ENCODE results near the gene GABRA4.

DNA sequence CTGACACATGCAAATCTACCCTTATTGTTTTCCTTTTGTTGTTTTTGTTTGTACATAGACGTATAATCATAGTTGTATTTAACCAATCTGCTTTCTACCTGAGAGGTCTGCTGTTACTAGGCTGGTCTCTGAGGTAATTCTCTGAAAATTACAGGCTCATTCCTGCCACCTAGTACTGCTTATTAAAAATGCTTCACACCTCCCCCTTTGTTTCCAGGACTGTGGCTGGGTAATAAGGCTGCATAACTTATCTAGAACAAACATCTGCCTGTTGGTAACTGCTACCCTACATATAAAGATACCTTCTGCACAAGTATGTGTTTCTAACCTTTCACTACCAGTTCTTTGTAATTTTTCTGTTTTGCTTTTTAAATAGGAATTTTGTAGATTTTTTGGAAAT is 118.6 kb downstream of the GABRA4 start:
- TF ChIP-seq POLR2A (IDR thresholded peaks at IDR 0.05) (no peak), CTCF (IDR thresholded peaks at IDR 0.05) (no peak)
